Activated B cell treated with CpG ODN at 0.5 μM for 24 hours (primary cell): ENCODE measurements around the gene TBX15. TPM values are rescaled to one million over a fixed set of nuclear protein-coding genes. Genes with fewer than 3 reads are reported as not detected.

Experiments used
- ATAC-seq: fragments of 200-7000 bp; cut with Tn5 transposase; one replicate; pipeline ENCODE4 v1.10.0; 2021; ENCODE audit warnings: low read depth, mild to moderate bottlenecking, moderate library complexity
- CTCF ChIA-PET: fragments of 350-600 bp; sonication (Branson Sonifier 250); formaldehyde crosslinking; loops from one replicate; lab custom pipeline; 2021; ENCODE audit warnings: antibody characterized with exemption; lab: Charles Lee
- POLR2A ChIA-PET: fragments of 350-600 bp; sonication (Branson Sonifier 250); formaldehyde crosslinking; loops from one replicate; lab custom pipeline; 2021; ENCODE audit warnings: antibody characterized with exemption; lab: Charles Lee
- DNase-seq: peaks from one replicate; pipeline ENCODE4 v3.0.0; 2022
- H3K27ac Mint-ChIP-seq: one replicate; pipeline ENCODE4 v1.8.0; 2020; ENCODE audit warnings: mixed read lengths
- H3K27me3 Mint-ChIP-seq: one replicate; pipeline ENCODE4 v1.8.0; 2021; ENCODE audit warnings: mixed read lengths
- H3K36me3 Mint-ChIP-seq: one replicate; pipeline ENCODE4 v1.8.0; 2021; ENCODE audit warnings: low read depth, mixed read lengths
- H3K4me1 Mint-ChIP-seq: one replicate; pipeline ENCODE4 v1.8.0; 2021; ENCODE audit warnings: mixed read lengths
- H3K4me3 Mint-ChIP-seq: one replicate; pipeline ENCODE4 v1.8.0; 2020; ENCODE audit warnings: mild to moderate bottlenecking, mixed read lengths
- H3K9me3 Mint-ChIP-seq: one replicate; pipeline ENCODE4 v1.8.0; 2020; ENCODE audit warnings: mixed read lengths
- intact Hi-C: fragments of 100-400 bp; cut with micrococcal nuclease; formaldehyde crosslinking; loops from one replicate; pipeline ENCODE4 v1.15.1; 2024
- total RNA-seq: library from RNA; stranded (reverse); gene quantifications from 2 replicates; pipeline ENCODE4 v1.2.3, GENCODE V29; 2022
- TF ChIP-seq, protein P1 (sequence below): fragments of 200-600 bp; IDR thresholded peaks from one replicate; pipeline ENCODE4 v1.8.0; 2022; ENCODE audit warnings: antibody characterized with exemption, mild to moderate bottlenecking

Gene TBX15
- total RNA-seq, 1 donor from 2014 or later, result 0.09 TPM

DNA sequence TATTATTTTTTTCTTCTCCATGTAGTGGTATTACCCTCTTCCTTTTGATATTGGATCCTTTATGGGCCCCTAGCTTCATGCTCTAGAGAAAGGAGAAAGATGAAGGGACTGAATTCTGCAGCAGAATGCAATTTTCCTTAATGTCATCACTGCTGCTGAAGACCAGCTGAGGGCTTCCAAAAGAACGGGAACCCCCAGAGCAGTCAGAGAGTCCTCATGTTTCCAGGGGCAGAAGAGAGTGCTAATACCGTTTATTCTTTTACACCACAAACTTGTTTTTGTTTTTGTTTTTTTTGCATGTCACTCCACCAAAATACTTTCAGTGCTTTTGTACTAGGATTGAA is 21.1 kb upstream of the TBX15 start:
- CTCF ChIA-PET, result interaction anchor here (0.6 to 2.5 kb wide), 7 partner anchors 12 to 858 kb away, joined by 3 to 19 read pairs (median 5); no protein-coding TSS in a partner anchor
- Mint-ChIP-seq H3K27ac (no peak overlapping the region), H3K4me3 (no peak overlapping the region), H3K36me3 (peaks cover 3% of the 10 kb centered on the region), H3K4me1 (peaks cover 13% of the 10 kb centered on the region), H3K27me3 (peaks cover 42% of the 10 kb centered on the region), H3K9me3 (no peaks in the 10 kb centered on the region)
- TF ChIP-seq, protein P1, sequence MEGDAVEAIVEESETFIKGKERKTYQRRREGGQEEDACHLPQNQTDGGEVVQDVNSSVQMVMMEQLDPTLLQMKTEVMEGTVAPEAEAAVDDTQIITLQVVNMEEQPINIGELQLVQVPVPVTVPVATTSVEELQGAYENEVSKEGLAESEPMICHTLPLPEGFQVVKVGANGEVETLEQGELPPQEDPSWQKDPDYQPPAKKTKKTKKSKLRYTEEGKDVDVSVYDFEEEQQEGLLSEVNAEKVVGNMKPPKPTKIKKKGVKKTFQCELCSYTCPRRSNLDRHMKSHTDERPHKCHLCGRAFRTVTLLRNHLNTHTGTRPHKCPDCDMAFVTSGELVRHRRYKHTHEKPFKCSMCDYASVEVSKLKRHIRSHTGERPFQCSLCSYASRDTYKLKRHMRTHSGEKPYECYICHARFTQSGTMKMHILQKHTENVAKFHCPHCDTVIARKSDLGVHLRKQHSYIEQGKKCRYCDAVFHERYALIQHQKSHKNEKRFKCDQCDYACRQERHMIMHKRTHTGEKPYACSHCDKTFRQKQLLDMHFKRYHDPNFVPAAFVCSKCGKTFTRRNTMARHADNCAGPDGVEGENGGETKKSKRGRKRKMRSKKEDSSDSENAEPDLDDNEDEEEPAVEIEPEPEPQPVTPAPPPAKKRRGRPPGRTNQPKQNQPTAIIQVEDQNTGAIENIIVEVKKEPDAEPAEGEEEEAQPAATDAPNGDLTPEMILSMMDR, result no peak
- intact Hi-C loops, result no loop called here
- DNase-seq (no peak), ATAC-seq (no peak)
- POLR2A ChIA-PET, result no interaction called here

DNA sequence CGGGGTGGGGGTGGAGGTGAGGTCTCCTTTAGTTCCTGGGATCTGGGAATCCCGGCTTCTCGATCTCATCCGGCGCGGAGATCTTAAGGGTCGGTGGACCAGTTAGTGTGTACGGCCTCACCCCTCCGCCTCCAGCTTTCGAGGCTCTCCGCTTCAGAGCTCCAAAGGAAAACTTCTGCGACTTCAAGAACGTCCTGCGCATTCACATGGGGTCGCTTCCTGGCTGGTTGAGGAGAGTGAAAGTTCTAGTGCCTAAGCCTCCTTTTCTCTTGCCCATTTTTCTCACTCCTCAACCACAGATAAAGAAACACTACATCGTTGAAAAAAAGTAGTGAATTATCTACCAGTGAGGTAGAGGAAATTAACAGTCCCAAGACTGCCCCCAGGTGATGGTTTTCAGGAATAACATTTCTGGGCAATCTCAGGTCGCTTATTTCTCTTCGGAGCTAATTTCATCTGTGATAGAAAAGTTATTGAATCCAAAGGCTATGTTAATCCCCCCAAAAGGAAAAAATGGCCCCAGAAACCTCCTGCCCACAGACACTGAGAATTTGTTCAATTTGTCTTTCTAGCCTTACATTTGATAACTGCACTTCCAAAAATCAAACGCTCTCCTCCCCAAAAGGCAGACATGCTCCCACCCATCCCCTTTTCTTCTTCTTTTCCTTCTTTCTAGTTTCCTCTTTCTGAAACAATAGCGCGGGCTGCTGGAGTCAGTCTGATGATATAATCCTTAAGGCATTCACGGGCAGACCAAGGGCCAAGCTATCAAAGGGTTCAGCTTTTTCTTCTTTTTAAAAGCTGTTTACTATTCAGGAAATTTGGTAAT is 20.6 kb upstream of the TBX15 start:
- TF ChIP-seq, protein P1, result no peak
- H3K4me3 Mint-ChIP-seq, result peak overlapping the region; percentile 72
- peak overlapping the region; percentile 24 for H3K27ac Mint-ChIP-seq
- ATAC-seq (no peak), DNase-seq (no peak)
- CTCF ChIA-PET, result interaction anchor here (0.6 to 2.5 kb wide), 8 partner anchors 12 to 858 kb away, joined by 3 to 19 read pairs (median 4); no protein-coding TSS in a partner anchor
- peaks cover 3% of the 10 kb centered on the region for H3K36me3 Mint-ChIP-seq
- no peaks in the 10 kb centered on the region for H3K9me3 Mint-ChIP-seq
- intact Hi-C loops, result loop anchor here (1.0 kb wide), 1 partner anchor 21 kb away; no protein-coding TSS in a partner anchor
- H3K27me3 Mint-ChIP-seq, result peaks cover 48% of the 10 kb centered on the region
- POLR2A ChIA-PET, result no interaction called here
- H3K4me1 Mint-ChIP-seq, result peaks cover 13% of the 10 kb centered on the region

DNA sequence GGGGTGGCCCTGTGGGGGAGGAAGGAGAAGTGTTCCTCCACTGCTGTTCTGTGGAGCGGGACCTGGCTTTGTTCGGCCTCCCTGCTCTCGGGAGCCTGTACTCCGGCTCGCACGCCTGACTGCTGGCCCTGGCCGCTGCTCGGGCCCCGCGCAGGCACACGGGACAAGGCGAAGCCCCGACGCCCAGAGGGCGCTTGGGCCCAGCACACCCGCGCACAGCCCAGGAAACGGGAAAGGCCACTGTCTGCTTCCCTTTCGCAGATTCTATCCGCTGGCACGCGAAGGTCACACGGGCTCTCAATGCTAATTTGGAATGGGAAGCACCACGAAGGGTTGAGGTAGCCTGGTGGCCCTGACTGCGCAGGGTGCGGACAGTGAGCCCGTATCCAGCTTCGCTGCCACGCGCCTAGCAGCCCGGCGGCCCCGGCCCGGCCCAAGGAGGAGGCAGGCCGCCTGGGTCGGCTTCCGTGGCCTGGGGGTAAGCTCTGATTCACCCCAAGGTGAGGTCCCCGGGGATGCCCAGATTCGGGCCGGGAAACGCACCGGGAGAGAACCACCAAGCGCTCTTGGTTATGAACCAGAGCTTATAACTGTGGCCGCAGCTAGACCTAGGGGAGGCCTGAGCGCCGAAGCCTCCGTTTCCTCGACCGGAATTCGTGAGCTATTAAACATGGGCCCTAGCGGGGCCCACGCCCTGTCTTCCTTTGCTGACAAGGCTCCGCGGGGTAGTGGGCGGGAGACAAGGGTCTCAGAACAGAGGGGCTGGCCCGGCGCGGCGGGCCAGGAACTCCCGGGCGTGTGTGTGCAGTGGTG is 19.7 kb upstream of the TBX15 start:
- Mint-ChIP-seq H3K27ac (peak overlapping the region; percentile 24), H3K36me3 (peaks cover 3% of the 10 kb centered on the region), H3K27me3 (peaks cover 56% of the 10 kb centered on the region), H3K4me3 (peak overlapping the region; percentile 72), H3K9me3 (no peaks in the 10 kb centered on the region), H3K4me1 (peaks cover 13% of the 10 kb centered on the region)
- DNase-seq, result no peak
- peak; percentile 21 for ATAC-seq
- CTCF ChIA-PET, result interaction anchor here (0.9 to 2.5 kb wide), 6 partner anchors 11 to 857 kb away, joined by 3 to 19 read pairs (median 5); no protein-coding TSS in a partner anchor
- TF ChIP-seq, protein P1, result no peak
- POLR2A ChIA-PET, result no interaction called here
- intact Hi-C loops, result loop anchor here (1.0 kb wide), 1 partner anchor 21 kb away; no protein-coding TSS in a partner anchor

DNA sequence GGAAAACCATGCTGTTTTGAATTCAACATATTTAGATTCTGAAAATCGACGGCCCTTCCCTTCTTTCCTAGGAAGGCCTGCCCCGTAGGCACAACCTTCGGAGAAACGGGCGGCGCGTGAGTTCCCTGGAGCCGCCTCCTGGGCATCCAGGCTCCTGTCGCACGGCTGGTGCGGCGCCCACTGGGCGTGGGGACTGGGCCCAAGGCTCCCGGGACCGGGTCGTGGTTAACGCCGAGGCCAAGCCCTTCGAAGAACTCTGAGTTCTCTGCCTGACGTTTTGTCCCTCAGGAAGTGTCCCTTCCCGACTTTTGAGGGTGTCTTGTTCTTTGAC is 19.2 kb upstream of the TBX15 start:
- ATAC-seq (no peak), DNase-seq (no peak)
- Mint-ChIP-seq H3K27ac (no peak overlapping the region), H3K36me3 (peaks cover 3% of the 10 kb centered on the region), H3K9me3 (no peaks in the 10 kb centered on the region), H3K4me1 (peaks cover 15% of the 10 kb centered on the region), H3K27me3 (peaks cover 62% of the 10 kb centered on the region), H3K4me3 (no peak overlapping the region)
- POLR2A ChIA-PET, result no interaction called here
- intact Hi-C loops, result no loop called here
- CTCF ChIA-PET, result no interaction called here
- TF ChIP-seq, protein P1, result no peak
